Brain microvascular endothelial cell (primary cell): ENCODE measurements around the gene BARX2.
A peak's percentile ranks its signal among the peaks of the same experiment; 100 is the strongest.

Source experiments
- DNase-seq: peaks from one replicate; pipeline ENCODE4 v3.0.0-alpha.2; 2020
- H3K27ac ChIP-seq: fragments of 250-450 bp; sonication (Bioruptor Pico); 2 replicates; pipeline ENCODE4 v1.5.1; 2020; ENCODE audit warnings: mild to moderate bottlenecking, moderate library complexity
- H3K27me3 ChIP-seq: fragments of 250-450 bp; sonication (Bioruptor Pico); replicated peaks from 2 replicates; pipeline ENCODE4 v1.5.1; 2020; ENCODE audit warnings: mild to moderate bottlenecking
- H3K36me3 ChIP-seq: fragments of 250-450 bp; sonication (Bioruptor Pico); replicated peaks from 2 replicates; pipeline ENCODE4 v1.5.1; 2020; ENCODE audit warnings: mild to moderate bottlenecking
- H3K4me3 ChIP-seq: 2 replicates; pipeline ENCODE4 v1.5.1; 2011; ENCODE audit warnings: low read depth, mild to moderate bottlenecking, control low read depth, low read length, moderate library complexity
- CTCF ChIP-seq: IDR thresholded peaks from 2 replicates; pipeline ENCODE4 v1.5.1; 2011; ENCODE audit warnings: low read depth, mild to moderate bottlenecking, moderate library complexity, low read length, control low read depth, inconsistent platforms; ENCODE audit errors: missing control alignments
- in situ Hi-C: cut with HindIII; loops from 2 replicates; pipeline ENCODE4 v1.10.0; 2017; ENCODE audit warnings: low sequenced_read_pairs, low pct_ligation_motif_present

BARX2 gene

DNA sequence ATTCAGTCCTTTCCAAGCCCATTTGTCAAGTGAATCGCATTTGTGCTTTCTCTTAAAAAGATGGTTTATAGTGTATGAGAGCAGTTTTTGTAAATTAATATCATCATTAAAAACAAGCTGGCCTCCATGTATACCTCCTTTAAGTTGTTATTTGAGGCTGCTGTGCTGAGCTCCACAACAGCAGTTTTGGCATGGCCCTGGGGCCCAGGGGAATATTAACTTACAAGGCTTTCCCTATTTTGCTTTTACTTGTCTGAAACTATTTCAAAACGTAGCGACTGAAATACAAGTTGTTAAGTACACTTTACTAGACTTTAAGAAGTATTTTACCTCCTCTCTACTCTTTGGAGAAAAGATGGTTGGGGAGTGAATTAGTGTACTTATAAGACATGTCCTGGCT is 4.9 kb upstream of the BARX2 start:
- H3K36me3 ChIP-seq = no peaks in the 10 kb centered on the region
- H3K27ac ChIP-seq = no peak overlapping the region
- in situ Hi-C loops = no loop called here
- TF ChIP-seq CTCF = no peak
- peaks cover 76% of the 10 kb centered on the region for H3K27me3 ChIP-seq
- no peak for DNase-seq
- H3K4me3 ChIP-seq = no peak overlapping the region

DNA sequence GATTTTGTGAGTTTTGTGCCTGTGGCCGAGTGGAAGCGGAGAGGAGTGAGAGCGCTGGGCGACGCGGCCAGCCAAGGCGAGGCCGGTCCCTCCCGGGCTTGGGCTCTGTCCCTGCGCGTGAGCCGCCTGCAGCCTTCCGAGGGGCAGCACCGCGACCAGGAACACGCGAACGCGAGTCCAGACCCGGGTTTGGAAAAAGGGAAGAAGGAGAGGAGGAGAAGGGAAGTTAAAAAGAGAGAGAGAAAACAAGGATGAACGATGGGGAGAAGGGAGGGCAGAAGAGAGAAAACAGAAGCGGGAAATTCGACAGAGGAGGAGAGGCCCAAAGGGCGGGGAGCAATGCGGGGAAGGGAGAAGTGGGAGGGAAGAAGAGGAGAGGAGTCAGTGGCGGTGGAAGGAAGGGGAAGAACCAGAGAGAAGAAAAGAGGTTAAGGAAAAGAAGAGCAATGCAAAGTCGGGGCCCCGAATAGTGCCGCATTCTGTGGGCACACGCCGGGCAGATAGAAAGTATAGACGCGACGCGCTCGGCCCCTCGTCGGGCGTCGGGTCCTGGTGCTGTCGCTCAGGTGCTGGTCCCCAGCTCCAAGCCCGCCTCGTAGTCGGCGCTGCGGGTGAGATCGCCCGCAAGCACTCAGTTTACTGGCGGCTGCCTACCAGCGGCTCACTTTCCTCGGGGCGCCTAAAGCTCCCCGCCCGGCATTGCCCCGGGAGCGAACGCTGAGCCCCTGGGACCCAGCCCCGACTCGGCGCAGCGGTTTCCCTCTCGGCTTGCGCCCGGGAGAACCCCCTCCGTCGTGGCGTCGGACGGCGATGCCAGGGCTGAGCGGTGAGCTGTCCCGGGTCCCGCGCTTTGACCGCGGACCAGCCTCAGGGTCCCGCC is 2.8 kb upstream of the BARX2 start:
- TF ChIP-seq CTCF = no peak
- DNase-seq = no peak
- Histone ChIP-seq H3K27ac (no peak overlapping the region), H3K4me3 (peak overlapping the region; percentile 20), H3K27me3 (peaks cover 84% of the 10 kb centered on the region), H3K36me3 (no peaks in the 10 kb centered on the region)
- in situ Hi-C loops = no loop called here

DNA sequence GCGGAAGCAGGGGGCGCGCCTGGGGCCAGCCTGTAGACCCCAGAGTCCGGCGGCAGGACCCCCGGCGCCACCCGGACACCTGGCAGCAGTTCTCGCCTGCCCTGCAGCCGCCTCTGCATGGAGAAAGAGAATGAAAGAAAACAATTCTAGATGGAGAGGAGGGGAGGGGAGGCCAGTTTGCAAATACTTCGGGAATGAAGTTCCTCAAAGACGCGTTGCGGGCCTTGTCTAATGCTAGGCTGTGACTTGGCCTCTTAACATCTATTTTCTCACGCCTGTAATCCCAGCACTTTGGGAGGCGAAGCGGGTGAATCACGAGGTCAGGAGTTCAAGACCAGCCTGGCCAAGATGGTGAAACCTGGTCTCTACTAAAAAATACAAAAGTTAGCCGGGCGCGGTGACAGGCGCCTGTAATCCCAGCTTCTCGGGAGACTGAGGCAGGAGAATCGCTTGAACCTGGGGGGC is 2.1 kb upstream of the BARX2 start:
- in situ Hi-C loops = no loop called here
- H3K27ac ChIP-seq = no peak overlapping the region
- peak overlapping the region; percentile 20 for H3K4me3 ChIP-seq
- no peak for TF ChIP-seq CTCF
- no peaks in the 10 kb centered on the region for H3K36me3 ChIP-seq
- peaks cover 84% of the 10 kb centered on the region for H3K27me3 ChIP-seq
- no peak for DNase-seq

- Histone ChIP-seq H3K27ac (no peak overlapping the region), H3K36me3 (no peaks in the 10 kb centered on the region), H3K27me3 (peaks cover 77% of the 10 kb centered on the region), H3K4me3 (peak overlapping the region; percentile 30)
- peak; percentile 8 for TF ChIP-seq CTCF
- in situ Hi-C loops = no loop called here
- DNase-seq = no peak
Measured at GRCh38 chr11:129374081-129374992, 1.3 kb upstream of the BARX2 start.

DNA sequence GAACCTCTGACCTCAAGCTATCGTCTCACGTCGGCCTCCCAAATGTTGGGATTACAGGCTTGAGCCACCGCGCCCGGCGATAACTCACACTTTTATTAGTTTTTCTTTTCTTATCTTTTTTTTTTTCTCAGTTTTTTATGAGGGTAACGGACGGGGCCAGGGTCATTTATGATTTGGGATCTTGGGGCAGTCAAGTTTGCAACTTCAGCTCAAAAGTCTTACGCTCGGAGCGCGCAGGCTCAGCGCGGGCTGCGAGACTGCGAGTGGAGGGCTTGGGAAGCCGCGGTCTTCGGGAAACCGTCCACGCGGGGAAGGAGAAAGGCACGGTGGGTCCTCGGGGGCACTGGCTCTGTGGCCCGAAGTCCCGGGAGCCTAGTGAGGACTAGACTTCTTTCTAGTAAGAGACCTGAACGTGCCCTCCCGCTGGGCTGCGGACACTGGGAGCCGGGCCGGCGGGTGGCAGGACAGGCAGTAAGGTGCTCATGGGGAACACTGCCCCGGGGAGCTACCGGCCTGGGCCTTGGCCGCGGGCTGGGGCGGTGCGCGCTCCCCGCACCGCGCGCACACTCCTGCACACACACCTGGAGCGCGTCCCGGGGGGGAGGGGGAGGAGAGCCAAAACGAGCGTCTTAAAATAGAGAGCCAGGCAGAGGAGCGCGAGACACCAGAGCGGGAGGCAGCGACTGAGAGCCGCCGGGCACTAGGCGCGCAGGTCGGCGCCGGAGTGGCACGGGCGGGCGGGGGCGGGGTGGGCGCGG is 476 bp upstream of the BARX2 start:
- peaks cover 69% of the 10 kb centered on the region for H3K27me3 ChIP-seq
- H3K4me3 ChIP-seq = peak overlapping the region; percentile 22
- in situ Hi-C loops = no loop called here
- no peak for DNase-seq
- H3K36me3 ChIP-seq = no peaks in the 10 kb centered on the region
- TF ChIP-seq CTCF = no peak
- no peak overlapping the region for H3K27ac ChIP-seq
